HepG2 (cell line): ENCODE results near the gene RAB36. TPM values are rescaled to one million over a fixed set of nuclear protein-coding genes. Genes with fewer than 3 reads are reported as not detected.

Experiments used
- ATM ChIP-seq: fragments of 450-650 bp; IDR thresholded peaks from 2 replicates; pipeline ENCODE4 v1.7.1; 2017; ENCODE audit warnings: mild to moderate bottlenecking, borderline replicate concordance
- CREB1 ChIP-seq, 2 experiments: fragments of 450-650 bp in 1 of 2; IDR thresholded peaks; 2 replicates each; pipeline ENCODE4 v1.6.1; 2016 to 2017; ENCODE audit warnings: control low read depth in 1 of 2, mild to moderate bottlenecking in 1 of 2, missing compliant biosample characterization in 1 of 2, missing genetic modification characterization in 1 of 2
- FLYWCH1 ChIP-seq: sonication (generic); formaldehyde crosslinking; IDR thresholded peaks from 2 replicates; pipeline ENCODE4 v1.8.1; 2023; ENCODE audit warnings: mild to moderate bottlenecking, missing genetic modification reagents
- HHEX ChIP-seq: IDR thresholded peaks from 2 replicates; pipeline ENCODE4 v1.6.1; 2016; ENCODE audit warnings: control low read depth
- HIC2 ChIP-seq: sonication (generic); formaldehyde crosslinking; IDR thresholded peaks from 2 replicates; pipeline ENCODE4 v1.9.0; 2022; ENCODE audit warnings: low read depth, missing genetic modification reagents
- IKZF1 ChIP-seq: fragments of 450-650 bp; IDR thresholded peaks from 2 replicates; pipeline ENCODE4 v1.7.1; 2016
- NR3C1 ChIP-seq: sonication (generic); formaldehyde crosslinking; IDR thresholded peaks from 2 replicates; pipeline ENCODE4 v1.4.0; 2020; ENCODE audit warnings: missing genetic modification reagents
- PLRG1 ChIP-seq: fragments of 450-650 bp; conservative IDR thresholded peaks from 2 replicates; pipeline ENCODE4 v1.6.1; 2016
- POLR2AphosphoS2 ChIP-seq: IDR thresholded peaks from 2 replicates; pipeline ENCODE4 v1.6.1; 2011; ENCODE audit warnings: low read depth, low read length, improper control_type of control experiment
- RBM22 ChIP-seq: fragments of 200-400 bp; formaldehyde crosslinking; optimal IDR thresholded peaks from 2 replicates; pipeline ENCODE3; 2017; ENCODE audit warnings: mild to moderate bottlenecking, low read length, moderate library complexity
- TBL1XR1 ChIP-seq: fragments of 150-350 bp; IDR thresholded peaks from 2 replicates; pipeline ENCODE4 v1.6.1; 2014; ENCODE audit warnings: borderline replicate concordance, low read length; ENCODE audit not compliant: partially characterized antibody
- THAP11 ChIP-seq: IDR thresholded peaks from 2 replicates; pipeline ENCODE4 v1.6.1; 2016; ENCODE audit warnings: missing biosample characterization, missing genetic modification reagents
- XBP1 ChIP-seq: sonication (generic); formaldehyde crosslinking; IDR thresholded peaks from 2 replicates; pipeline ENCODE4 v1.5.0; 2020; ENCODE audit warnings: missing genetic modification reagents
- ZBTB38 ChIP-seq: sonication (generic); formaldehyde crosslinking; IDR thresholded peaks from 2 replicates; pipeline ENCODE4 v1.5.1; 2020; ENCODE audit warnings: mild to moderate bottlenecking, missing genetic modification reagents
- ZBTB7A ChIP-seq: sonication (generic); formaldehyde crosslinking; IDR thresholded peaks from 2 replicates; pipeline ENCODE4 v1.8.0; 2022; ENCODE audit warnings: mild to moderate bottlenecking, missing genetic modification reagents
- ZNF260 ChIP-seq: sonication (generic); formaldehyde crosslinking; IDR thresholded peaks from 2 replicates; pipeline ENCODE4 v1.4.0; 2020; ENCODE audit warnings: missing genetic modification reagents, low read depth, mild to moderate bottlenecking, borderline replicate concordance
- ZNF501 ChIP-seq: sonication (generic); formaldehyde crosslinking; IDR thresholded peaks from 2 replicates; pipeline ENCODE4 v1.5.1; 2020; ENCODE audit warnings: mild to moderate bottlenecking, moderate library complexity, missing genetic modification reagents
- ZNF510 ChIP-seq: sonication (generic); formaldehyde crosslinking; IDR thresholded peaks from 2 replicates; pipeline ENCODE4 v1.4.0; 2020; ENCODE audit warnings: low read depth, mild to moderate bottlenecking, missing genetic modification reagents
- ZSCAN29 ChIP-seq: sonication (generic); formaldehyde crosslinking; conservative IDR thresholded peaks from 2 replicates; pipeline ENCODE4 v1.4.0; 2020; ENCODE audit warnings: mild to moderate bottlenecking, missing genetic modification reagents
- polyA plus RNA-seq, 8 experiments: library from polyadenylated mRNA; depleted of rRNA in 3 of 8; stranded (reverse) in 7 of 8; unstranded in 1 of 8; fragments of >200 nt; fragmentation: Illumina TruSeq in 4 of 8; extraction: Trizol in 4 of 8; gene quantifications; 2 replicates each; pipeline versions ENCODE4 v1.2.1 to v1.2.3, GENCODE V29; 2011 to 2016; ENCODE audit warnings: low read depth in 4 of 8, missing spikeins in 1 of 8, mixed read lengths in 1 of 8; ENCODE audit not compliant: insufficient read depth in 1 of 8
- total RNA-seq, 5 experiments: library from RNA; depleted of rRNA; stranded (reverse); fragments of >200 nt; fragmentation: Illumina TruSeq; extraction: Trizol; gene quantifications; 2 replicates each; pipeline ENCODE4 v1.2.3, GENCODE V29; 2016; ENCODE audit warnings: low read depth in 1 of 5
- TF ChIP-seq, protein P1 (sequence below): sonication (generic); formaldehyde crosslinking; IDR thresholded peaks from 2 replicates; pipeline ENCODE4 v1.4.0; 2020; ENCODE audit warnings: missing genetic modification reagents
- TF ChIP-seq, protein P2 (sequence below): IDR thresholded peaks from 2 replicates; pipeline ENCODE4 v1.6.1; 2018; ENCODE audit warnings: missing genetic modification reagents
- TF ChIP-seq, protein P3 (sequence below): sonication (generic); formaldehyde crosslinking; IDR thresholded peaks from 2 replicates; pipeline ENCODE4 v1.4.0; 2020; ENCODE audit warnings: missing genetic modification reagents
- TF ChIP-seq, protein P4 (sequence below): IDR thresholded peaks from 2 replicates; pipeline ENCODE4 v1.6.1; 2016; ENCODE audit warnings: mild to moderate bottlenecking, missing biosample characterization, missing genetic modification reagents

The RAB36 gene
- total and polyA plus RNA-seq, 2 of the 13 experiments (the other 11 are each of a cell fraction or from before 2014, with no cell fraction given) = 0.24 to 0.86 TPM

- TF ChIP-seq, protein P1, sequence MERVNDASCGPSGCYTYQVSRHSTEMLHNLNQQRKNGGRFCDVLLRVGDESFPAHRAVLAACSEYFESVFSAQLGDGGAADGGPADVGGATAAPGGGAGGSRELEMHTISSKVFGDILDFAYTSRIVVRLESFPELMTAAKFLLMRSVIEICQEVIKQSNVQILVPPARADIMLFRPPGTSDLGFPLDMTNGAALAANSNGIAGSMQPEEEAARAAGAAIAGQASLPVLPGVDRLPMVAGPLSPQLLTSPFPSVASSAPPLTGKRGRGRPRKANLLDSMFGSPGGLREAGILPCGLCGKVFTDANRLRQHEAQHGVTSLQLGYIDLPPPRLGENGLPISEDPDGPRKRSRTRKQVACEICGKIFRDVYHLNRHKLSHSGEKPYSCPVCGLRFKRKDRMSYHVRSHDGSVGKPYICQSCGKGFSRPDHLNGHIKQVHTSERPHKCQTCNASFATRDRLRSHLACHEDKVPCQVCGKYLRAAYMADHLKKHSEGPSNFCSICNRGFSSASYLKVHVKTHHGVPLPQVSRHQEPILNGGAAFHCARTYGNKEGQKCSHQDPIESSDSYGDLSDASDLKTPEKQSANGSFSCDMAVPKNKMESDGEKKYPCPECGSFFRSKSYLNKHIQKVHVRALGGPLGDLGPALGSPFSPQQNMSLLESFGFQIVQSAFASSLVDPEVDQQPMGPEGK (CRISPR knock-in tag) = no peak
- TF ChIP-seq ATM (no peak), FLYWCH1 (CRISPR knock-in tag) (no peak), ZNF510 (CRISPR knock-in tag) (no peak), ZSCAN29 (CRISPR knock-in tag) (no peak), ZBTB38 (no peak), HHEX (CRISPR knock-in tag) (no peak), TBL1XR1 (no peak), NR3C1 (CRISPR knock-in tag) (no peak), HIC2 (CRISPR knock-in tag) (no peak), RBM22 (peak; percentile 68), XBP1 (no peak), POLR2AphosphoS2 (no peak), ZNF260 (CRISPR knock-in tag) (no peak), ZBTB7A (no peak), IKZF1 (no peak), ZNF501 (CRISPR knock-in tag) (0 out of 2 replicates have a peak, but pooled peaks have one; percentile 36), CREB1 (IDR thresholded peaks at IDR 0.05) (peak; percentile 51), CREB1 (CRISPR knock-in tag; IDR thresholded peaks at IDR 0.05) (no peak), THAP11 (0 out of 2 replicates have a peak, but pooled peaks have one; percentile 11), PLRG1 (no peak)
- TF ChIP-seq, protein P2, sequence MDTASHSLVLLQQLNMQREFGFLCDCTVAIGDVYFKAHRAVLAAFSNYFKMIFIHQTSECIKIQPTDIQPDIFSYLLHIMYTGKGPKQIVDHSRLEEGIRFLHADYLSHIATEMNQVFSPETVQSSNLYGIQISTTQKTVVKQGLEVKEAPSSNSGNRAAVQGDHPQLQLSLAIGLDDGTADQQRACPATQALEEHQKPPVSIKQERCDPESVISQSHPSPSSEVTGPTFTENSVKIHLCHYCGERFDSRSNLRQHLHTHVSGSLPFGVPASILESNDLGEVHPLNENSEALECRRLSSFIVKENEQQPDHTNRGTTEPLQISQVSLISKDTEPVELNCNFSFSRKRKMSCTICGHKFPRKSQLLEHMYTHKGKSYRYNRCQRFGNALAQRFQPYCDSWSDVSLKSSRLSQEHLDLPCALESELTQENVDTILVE (CRISPR knock-in tag) = no peak
- TF ChIP-seq, protein P3, sequence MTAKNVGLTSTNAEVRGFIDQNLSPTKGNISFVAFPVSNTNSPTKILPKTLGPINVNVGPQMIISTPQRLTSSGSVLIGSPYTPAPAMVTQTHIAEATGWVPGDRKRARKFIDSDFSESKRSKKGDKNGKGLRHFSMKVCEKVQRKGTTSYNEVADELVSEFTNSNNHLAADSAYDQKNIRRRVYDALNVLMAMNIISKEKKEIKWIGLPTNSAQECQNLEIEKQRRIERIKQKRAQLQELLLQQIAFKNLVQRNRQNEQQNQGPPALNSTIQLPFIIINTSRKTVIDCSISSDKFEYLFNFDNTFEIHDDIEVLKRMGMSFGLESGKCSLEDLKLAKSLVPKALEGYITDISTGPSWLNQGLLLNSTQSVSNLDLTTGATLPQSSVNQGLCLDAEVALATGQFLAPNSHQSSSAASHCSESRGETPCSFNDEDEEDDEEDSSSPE (CRISPR knock-in tag) = no peak
- TF ChIP-seq, protein P4, sequence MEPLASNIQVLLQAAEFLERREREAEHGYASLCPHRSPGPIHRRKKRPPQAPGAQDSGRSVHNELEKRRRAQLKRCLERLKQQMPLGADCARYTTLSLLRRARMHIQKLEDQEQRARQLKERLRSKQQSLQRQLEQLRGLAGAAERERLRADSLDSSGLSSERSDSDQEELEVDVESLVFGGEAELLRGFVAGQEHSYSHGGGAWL (CRISPR knock-in tag) = no peak
Measured at GRCh38 chr22:23144932-23145877, at the start of gene RAB36 (continued).
